ENCODE measurements around the gene IRF4. TPM values are rescaled to one million over a fixed set of nuclear protein-coding genes. Genes with fewer than 3 reads are reported as not detected.
A peak's percentile ranks its signal among the peaks of the same experiment; 100 is the strongest.

The IRF4 gene
- total RNA-seq, 2 donors from 2014 or later: 112 to 388 TPM

- DNase-seq (ENCODE audit: low spot score) (no peak), ATAC-seq (no peak)
- Mint-ChIP-seq H3K36me3 (no peaks in the 10 kb centered on the region), H3K9me3 (no peaks in the 10 kb centered on the region), H3K4me3 (no peak overlapping the region), H3K27me3 (peaks cover 0 to 2% of the 10 kb centered on the region in 2 donors), H3K27ac (peak overlapping the region in 1 of 2 donors; percentile 46), H3K4me1 (ENCODE audit: low read depth in 2 of 2) (peaks cover 31 to 32% of the 10 kb centered on the region in 2 donors)
These were observed 52.1 kb downstream of the IRF4 start for GRCh38 chr6:443621-444159.

- Mint-ChIP-seq H3K9me3 (no peaks in the 10 kb centered on the region), H3K4me1 (ENCODE audit: low read depth in 2 of 2) (peaks cover 31 to 32% of the 10 kb centered on the region in 2 donors), H3K36me3 (no peaks in the 10 kb centered on the region), H3K4me3 (no peak overlapping the region), H3K27me3 (peaks cover 0 to 4% of the 10 kb centered on the region in 2 donors), H3K27ac (peak overlapping the region; percentile 28 to 56)
- DNase-seq (ENCODE audit: low spot score) (no peak), ATAC-seq (no peak)
These were observed 53.2 kb downstream of the IRF4 start for GRCh38 chr6:444653-445275.

- Mint-ChIP-seq H3K4me1 (ENCODE audit: low read depth in 2 of 2) (peaks cover 31 to 32% of the 10 kb centered on the region in 2 donors), H3K9me3 (no peaks in the 10 kb centered on the region), H3K27me3 (peaks cover 0 to 4% of the 10 kb centered on the region in 2 donors), H3K4me3 (no peak overlapping the region), H3K27ac (peak overlapping the region; percentile 28 to 56), H3K36me3 (no peaks in the 10 kb centered on the region)
- ATAC-seq (peak in 1 of 2 donors; percentile 25), DNase-seq (ENCODE audit: low spot score) (no peak)
These were observed 54.2 kb downstream of the IRF4 start for GRCh38 chr6:445571-446417.

- peaks cover 0 to 4% of the 10 kb centered on the region in 2 donors for H3K27me3 Mint-ChIP-seq
- peak overlapping the region; percentile 47 to 56 for H3K27ac Mint-ChIP-seq
- peak overlapping the region; percentile 70 for H3K4me3 Mint-ChIP-seq
- H3K9me3 Mint-ChIP-seq: no peaks in the 10 kb centered on the region
- ATAC-seq (peak; percentile 80 to 82), DNase-seq (ENCODE audit: low spot score) (peak; percentile 85)
- H3K36me3 Mint-ChIP-seq: no peaks in the 10 kb centered on the region
- H3K4me1 Mint-ChIP-seq (ENCODE audit: low read depth in 2 of 2): peaks cover 31 to 32% of the 10 kb centered on the region in 2 donors
These were observed 55.1 kb downstream of the IRF4 start for GRCh38 chr6:446418-447366.

GRCh38 chr6:447381-448165 is 56.0 kb downstream of the IRF4 start:
- Mint-ChIP-seq H3K27ac (peak overlapping the region; percentile 56 to 68), H3K4me1 (ENCODE audit: low read depth in 2 of 2) (peaks cover 31 to 32% of the 10 kb centered on the region in 2 donors), H3K4me3 (peak overlapping the region; percentile 55), H3K27me3 (peaks cover 0 to 4% of the 10 kb centered on the region in 2 donors), H3K9me3 (no peaks in the 10 kb centered on the region), H3K36me3 (no peaks in the 10 kb centered on the region)
- DNase-seq (ENCODE audit: low spot score): no peak
- peak in 1 of 2 donors; percentile 29 for ATAC-seq

- H3K4me3 Mint-ChIP-seq: peak overlapping the region; percentile 55
- peaks cover 31 to 32% of the 10 kb centered on the region in 2 donors for H3K4me1 Mint-ChIP-seq (ENCODE audit: low read depth in 2 of 2)
- H3K27me3 Mint-ChIP-seq: peaks cover 0 to 4% of the 10 kb centered on the region in 2 donors
- DNase-seq (ENCODE audit: low spot score): no peak
- ATAC-seq: no peak
- H3K9me3 Mint-ChIP-seq: no peaks in the 10 kb centered on the region
- H3K27ac Mint-ChIP-seq: peak overlapping the region; percentile 56 to 68
- no peaks in the 10 kb centered on the region for H3K36me3 Mint-ChIP-seq
These were observed 56.9 kb downstream of the IRF4 start for GRCh38 chr6:448296-449056.

- no peaks in the 10 kb centered on the region for H3K36me3 Mint-ChIP-seq
- H3K27me3 Mint-ChIP-seq: peaks cover 0 to 4% of the 10 kb centered on the region in 2 donors
- ATAC-seq: no peak
- H3K27ac Mint-ChIP-seq: peak overlapping the region in 1 of 2 donors; percentile 68
- no peak for DNase-seq (ENCODE audit: low spot score)
- peaks cover 31 to 32% of the 10 kb centered on the region in 2 donors for H3K4me1 Mint-ChIP-seq (ENCODE audit: low read depth in 2 of 2)
- no peaks in the 10 kb centered on the region for H3K9me3 Mint-ChIP-seq
- no peak overlapping the region for H3K4me3 Mint-ChIP-seq
These were observed 57.5 kb downstream of the IRF4 start for GRCh38 chr6:449057-449430.

- H3K4me1 Mint-ChIP-seq (ENCODE audit: low read depth in 2 of 2): peaks cover 31 to 32% of the 10 kb centered on the region in 2 donors
- no peak for ATAC-seq
- H3K9me3 Mint-ChIP-seq: no peaks in the 10 kb centered on the region
- peaks cover 0 to 6% of the 10 kb centered on the region in 2 donors for H3K27me3 Mint-ChIP-seq
- DNase-seq (ENCODE audit: low spot score): no peak
- no peak overlapping the region for H3K4me3 Mint-ChIP-seq
- H3K36me3 Mint-ChIP-seq: no peaks in the 10 kb centered on the region
- H3K27ac Mint-ChIP-seq: no peak overlapping the region
These were observed 58.2 kb downstream of the IRF4 start for GRCh38 chr6:449486-450419.

GRCh38 chr6:451336-451735 is 59.8 kb downstream of the IRF4 start:
- Mint-ChIP-seq H3K4me3 (no peak overlapping the region), H3K36me3 (no peaks in the 10 kb centered on the region)
- DNase-seq (ENCODE audit: low spot score): no peak

GRCh38 chr6:451847-452246 is 60.3 kb downstream of the IRF4 start:
- Mint-ChIP-seq H3K27me3 (peaks cover 0 to 6% of the 10 kb centered on the region in 2 donors), H3K4me1 (ENCODE audit: low read depth in 2 of 2) (peaks cover 11 to 14% of the 10 kb centered on the region in 2 donors), H3K36me3 (no peaks in the 10 kb centered on the region), H3K4me3 (no peak overlapping the region), H3K9me3 (no peaks in the 10 kb centered on the region), H3K27ac (no peak overlapping the region)
- ATAC-seq (no peak), DNase-seq (ENCODE audit: low spot score) (no peak)

More at GRCh38 chr6:451336-451735, 59.8 kb downstream of the IRF4 start:
- Mint-ChIP-seq H3K27ac (no peak overlapping the region), H3K9me3 (no peaks in the 10 kb centered on the region), H3K4me1 (ENCODE audit: low read depth in 2 of 2) (peaks cover 16 to 19% of the 10 kb centered on the region in 2 donors), H3K27me3 (peaks cover 0 to 6% of the 10 kb centered on the region in 2 donors)
- no peak for ATAC-seq

GRCh38 chr6:452301-453067 is 60.9 kb downstream of the IRF4 start:
- no peak for ATAC-seq
- Mint-ChIP-seq H3K4me3 (no peak overlapping the region), H3K36me3 (no peaks in the 10 kb centered on the region), H3K9me3 (no peaks in the 10 kb centered on the region), H3K27ac (no peak overlapping the region), H3K27me3 (peaks cover 0 to 6% of the 10 kb centered on the region in 2 donors), H3K4me1 (ENCODE audit: low read depth in 2 of 2) (peaks cover 9 to 12% of the 10 kb centered on the region in 2 donors)
- DNase-seq (ENCODE audit: low spot score): no peak

All from natural killer cell treated with Interleukin-12 subunit alpha and Interleukin-12 subunit beta and Interleukin-15 and Interleukin-18, amount 100 ng/mL, for 72 hours (primary cell).